Ascending aorta (tissue), 2 donors: ENCODE measurements around the gene MAP1LC3B. TPM values are rescaled to one million over a fixed set of nuclear protein-coding genes. Genes with fewer than 3 reads are reported as not detected.
A peak's percentile ranks its signal among the peaks of the same experiment; 100 is the strongest.

ENCODE experiments used
- DNase-seq, 2 donors: peaks; one replicate each; pipeline ENCODE4 v3.0.0-alpha.2; 2019; ENCODE audit warnings: low spot score in 2 of 2
- H3K27ac ChIP-seq, 2 donors: fragments of 200-600 bp; sonication (generic); one replicate each; pipeline ENCODE4 v1.5.1; 2016 to 2017; ENCODE audit warnings: mild to moderate bottlenecking in 1 of 2
- H3K27me3 ChIP-seq: fragments of 200-600 bp; sonication (generic); one replicate; pipeline ENCODE4 v1.5.1; 2017
- H3K36me3 ChIP-seq, 2 donors: fragments of 200-600 bp; sonication (generic); one replicate each; pipeline ENCODE4 v1.5.1; 2016
- H3K4me1 ChIP-seq, 2 donors: fragments of 200-600 bp; sonication (generic); one replicate each; pipeline ENCODE4 v1.5.1; 2016 to 2017; ENCODE audit warnings: mild to moderate bottlenecking in 1 of 2
- H3K4me3 ChIP-seq, 2 donors: fragments of 200-600 bp; sonication (generic); one replicate each; pipeline ENCODE4 v1.5.1; 2016 to 2017; ENCODE audit warnings: mild to moderate bottlenecking in 1 of 2
- H3K9me3 ChIP-seq, 2 donors: fragments of 200-600 bp; sonication (generic); one replicate each; pipeline ENCODE4 v1.5.1; 2016
- CTCF ChIP-seq, 3 experiments: fragments of 200-600 bp in 2 of 3; fragments of 450-650 bp in 1 of 3; sonication (generic) in 2 of 3; IDR thresholded peaks; one replicate each; pipeline ENCODE4 v1.5.1; 2016 to 2019; ENCODE audit warnings: antibody characterized with exemption in 3 of 3, mild to moderate bottlenecking in 1 of 3, moderate library complexity in 1 of 3
- intact Hi-C: fragments of 100-400 bp; cut with DNase I; formaldehyde crosslinking; loops from one replicate; pipeline ENCODE4 v1.15.1; 2023
- total RNA-seq: library from RNA; depleted of rRNA; stranded (reverse); fragments of >200 nt; gene quantifications from one replicate; pipeline ENCODE4 v1.1.0, GENCODE V29; 2016

The MAP1LC3B gene
- 37.0 TPM for total RNA-seq

DNA sequence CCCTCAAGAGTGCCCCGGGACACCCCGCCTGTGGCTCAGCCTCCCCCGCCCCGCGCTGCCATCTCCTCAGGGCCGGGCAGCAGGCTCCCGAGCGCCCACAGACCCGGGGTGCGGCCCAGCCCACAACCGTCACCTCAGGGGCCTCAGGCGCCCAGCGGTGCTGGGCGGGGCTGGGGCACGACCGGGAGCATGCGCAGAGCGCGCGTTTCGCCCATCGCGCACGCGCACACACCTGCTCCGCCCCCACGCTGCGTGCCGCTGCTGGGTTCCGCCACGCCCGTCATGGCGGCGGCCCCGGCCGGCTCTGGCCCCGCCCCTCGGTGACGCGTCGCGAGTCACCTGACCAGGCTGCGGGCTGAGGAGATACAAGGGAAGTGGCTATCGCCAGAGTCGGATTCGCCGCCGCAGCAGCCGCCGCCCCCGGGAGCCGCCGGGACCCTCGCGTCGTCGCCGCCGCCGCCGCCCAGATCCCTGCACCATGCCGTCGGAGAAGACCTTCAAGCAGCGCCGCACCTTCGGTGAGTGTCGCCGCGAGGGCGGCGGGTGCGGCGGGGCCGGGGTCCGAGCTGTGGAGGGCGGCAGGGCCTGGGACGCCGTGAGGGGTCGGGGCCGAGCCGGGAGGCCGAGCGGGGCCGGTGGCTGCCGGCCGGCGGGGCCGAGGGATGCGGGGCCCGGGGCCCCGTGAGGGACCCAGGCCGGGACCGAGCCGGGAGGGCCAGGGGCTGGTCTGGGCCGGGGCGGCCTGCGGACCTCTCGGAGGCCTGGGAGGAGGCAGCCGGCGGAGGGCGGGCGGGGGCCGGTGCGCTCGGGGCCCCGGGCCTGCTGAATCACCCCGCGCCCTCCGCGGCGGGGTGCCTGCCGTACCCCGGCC is at the start of gene MAP1LC3B:
MAP1LC3B (plus strand) TSS at position 387 of the 871 bp plus-strand sequence; CDS start at position 479, 92 bp downstream.
- Histone ChIP-seq H3K4me1 (peaks cover 4 to 29% of the 10 kb centered on the region in 2 donors), H3K27me3 (no peaks in the 10 kb centered on the region), H3K4me3 (peak within 1 kb of the TSS; percentile 94), H3K9me3 (no peaks in the 10 kb centered on the region), H3K27ac (peak within 1 kb of the TSS; percentile 97 to 98), H3K36me3 (no peaks in the 10 kb centered on the region)
- intact Hi-C loops: loop anchor here (1.0 to 5.0 kb wide), 4 partner anchors 75 to 375 kb away; partner anchors contain the start of genes C16orf95, KLHDC4 and ZCCHC14
- peak; percentile 91 to 98 for DNase-seq
- TF ChIP-seq CTCF (IDR thresholded peaks at IDR 0.05): no peak

- intact Hi-C loops: no loop called here
- Histone ChIP-seq H3K4me1 (no peaks in the 10 kb centered on the region), H3K4me3 (no peak overlapping the region), H3K9me3 (no peaks in the 10 kb centered on the region), H3K36me3 (peaks cover 39 to 69% of the 10 kb centered on the region in 2 donors), H3K27me3 (no peaks in the 10 kb centered on the region), H3K27ac (no peak overlapping the region)
- no peak for TF ChIP-seq CTCF (IDR thresholded peaks at IDR 0.05)
- DNase-seq: no peak
Observed at GRCh38 chr16:87342504-87342903, 49.6 kb upstream of the MAP1LC3B start.

DNA sequence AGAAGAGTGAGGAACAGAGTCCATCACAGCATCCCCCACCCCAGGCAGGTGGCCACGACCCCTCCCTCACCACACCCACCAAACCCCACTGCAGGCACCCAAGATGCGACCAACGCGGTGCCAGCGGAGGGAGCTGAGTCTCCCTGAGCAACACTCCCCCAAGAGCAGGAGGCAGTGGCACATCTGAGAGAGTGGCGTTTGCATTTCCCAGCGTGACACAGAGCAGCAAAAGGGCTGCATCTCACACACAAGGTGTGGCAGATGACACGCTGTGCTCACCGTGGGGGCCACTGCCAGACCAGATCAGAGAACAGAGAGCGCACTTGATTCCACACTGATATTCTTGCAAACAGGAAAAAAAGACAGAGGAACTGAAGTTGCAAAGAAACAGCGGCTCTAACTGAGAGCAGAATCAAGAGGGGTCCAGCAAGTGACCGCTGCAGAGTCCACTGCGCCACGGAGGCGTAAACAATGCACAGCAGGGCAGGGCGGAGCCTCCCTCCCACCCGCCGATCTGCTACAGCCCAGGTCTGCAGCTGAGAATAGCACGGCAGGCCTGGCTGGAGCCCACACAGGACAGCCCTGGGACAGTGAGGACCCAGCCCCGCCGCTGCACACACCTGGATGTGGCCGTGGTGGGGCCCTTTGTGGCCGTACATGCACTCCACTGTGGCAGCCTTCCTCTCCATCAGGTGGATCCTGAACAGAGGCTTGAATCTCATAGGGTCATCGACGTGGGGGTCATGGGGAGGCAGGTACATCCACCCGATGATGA is 49.0 kb upstream of the MAP1LC3B start:
- no peak overlapping the region for H3K27ac ChIP-seq
- no peaks in the 10 kb centered on the region for H3K9me3 ChIP-seq
- intact Hi-C loops: no loop called here
- no peak for TF ChIP-seq CTCF (IDR thresholded peaks at IDR 0.05)
- H3K4me3 ChIP-seq: no peak overlapping the region
- no peak for DNase-seq
- H3K27me3 ChIP-seq: no peaks in the 10 kb centered on the region
- peaks cover 34 to 65% of the 10 kb centered on the region in 2 donors for H3K36me3 ChIP-seq
- H3K4me1 ChIP-seq: no peaks in the 10 kb centered on the region

DNA sequence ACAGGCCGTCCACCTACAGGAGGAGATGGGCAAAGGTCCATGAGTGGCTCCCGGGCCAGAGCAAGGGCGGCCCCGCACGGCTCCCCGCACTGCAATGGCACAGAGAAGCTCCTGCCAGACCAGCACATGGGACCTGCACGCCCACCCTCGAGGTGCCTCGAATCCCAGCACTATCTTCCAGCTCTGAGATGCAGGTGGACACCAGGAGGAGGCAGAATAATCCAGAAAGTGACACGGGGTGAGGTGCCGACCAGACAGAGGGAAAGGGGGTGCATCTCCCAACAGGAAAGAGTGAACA is 48.4 kb upstream of the MAP1LC3B start:
- no peak overlapping the region for H3K27ac ChIP-seq
- no peak for TF ChIP-seq CTCF (IDR thresholded peaks at IDR 0.05)
- H3K4me1 ChIP-seq: no peaks in the 10 kb centered on the region
- H3K9me3 ChIP-seq: no peaks in the 10 kb centered on the region
- no peaks in the 10 kb centered on the region for H3K27me3 ChIP-seq
- no peak overlapping the region for H3K4me3 ChIP-seq
- peaks cover 34 to 65% of the 10 kb centered on the region in 2 donors for H3K36me3 ChIP-seq
- intact Hi-C loops: no loop called here
- DNase-seq: no peak

DNA sequence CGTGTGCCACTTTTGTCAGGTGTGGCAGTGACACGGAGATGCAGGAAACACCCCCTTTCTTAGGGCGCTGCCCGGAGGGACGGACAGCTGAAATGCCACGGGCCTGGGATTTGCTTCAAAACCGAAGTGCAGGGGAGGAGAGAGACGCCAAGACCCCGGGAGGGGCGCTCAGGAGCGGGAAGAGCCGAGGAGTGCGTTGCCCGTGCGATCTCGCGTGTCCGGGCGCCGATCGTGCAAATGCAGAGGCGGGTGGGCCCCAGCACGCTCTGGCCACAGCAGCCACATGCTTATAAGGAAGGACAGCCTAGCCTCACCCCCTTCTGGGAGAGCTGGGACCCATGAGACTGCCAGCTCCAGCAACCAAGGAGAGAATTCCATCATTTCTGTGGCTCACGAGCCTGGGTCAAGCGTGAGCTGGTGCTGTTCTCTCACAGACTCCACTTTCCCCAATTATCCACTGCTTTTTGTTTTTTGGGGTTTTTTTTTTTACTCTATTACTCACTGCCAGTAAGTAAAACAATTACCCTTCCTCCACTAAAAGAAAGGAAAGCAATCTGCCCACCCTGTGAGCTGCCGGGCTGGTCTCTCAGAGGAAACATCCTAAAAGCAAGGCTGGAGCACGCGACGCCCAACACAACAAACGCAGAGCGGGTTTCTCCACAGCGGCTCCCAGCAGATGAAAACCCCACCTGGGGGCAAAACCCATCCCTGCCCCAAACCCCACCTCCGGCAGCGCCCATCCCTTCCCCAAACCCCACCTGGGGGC is 47.8 kb upstream of the MAP1LC3B start:
- H3K4me1 ChIP-seq: no peaks in the 10 kb centered on the region
- H3K27me3 ChIP-seq: no peaks in the 10 kb centered on the region
- intact Hi-C loops: no loop called here
- H3K9me3 ChIP-seq: no peaks in the 10 kb centered on the region
- peaks cover 28 to 60% of the 10 kb centered on the region in 2 donors for H3K36me3 ChIP-seq
- no peak for TF ChIP-seq CTCF (IDR thresholded peaks at IDR 0.05)
- H3K4me3 ChIP-seq: no peak overlapping the region
- peak overlapping the region in 1 of 2 donors; percentile 27 for H3K27ac ChIP-seq
- DNase-seq: no peak
